Fibroblast of gingiva (primary cell): ENCODE results near the gene ITGB7.
A peak's percentile ranks its signal among the peaks of the same experiment; 100 is the strongest.

Experiments used
- DNase-seq: peaks from one replicate; pipeline ENCODE4 v3.0.0-alpha.2; 2011; ENCODE audit warnings: low read depth

Gene ITGB7, protein sequence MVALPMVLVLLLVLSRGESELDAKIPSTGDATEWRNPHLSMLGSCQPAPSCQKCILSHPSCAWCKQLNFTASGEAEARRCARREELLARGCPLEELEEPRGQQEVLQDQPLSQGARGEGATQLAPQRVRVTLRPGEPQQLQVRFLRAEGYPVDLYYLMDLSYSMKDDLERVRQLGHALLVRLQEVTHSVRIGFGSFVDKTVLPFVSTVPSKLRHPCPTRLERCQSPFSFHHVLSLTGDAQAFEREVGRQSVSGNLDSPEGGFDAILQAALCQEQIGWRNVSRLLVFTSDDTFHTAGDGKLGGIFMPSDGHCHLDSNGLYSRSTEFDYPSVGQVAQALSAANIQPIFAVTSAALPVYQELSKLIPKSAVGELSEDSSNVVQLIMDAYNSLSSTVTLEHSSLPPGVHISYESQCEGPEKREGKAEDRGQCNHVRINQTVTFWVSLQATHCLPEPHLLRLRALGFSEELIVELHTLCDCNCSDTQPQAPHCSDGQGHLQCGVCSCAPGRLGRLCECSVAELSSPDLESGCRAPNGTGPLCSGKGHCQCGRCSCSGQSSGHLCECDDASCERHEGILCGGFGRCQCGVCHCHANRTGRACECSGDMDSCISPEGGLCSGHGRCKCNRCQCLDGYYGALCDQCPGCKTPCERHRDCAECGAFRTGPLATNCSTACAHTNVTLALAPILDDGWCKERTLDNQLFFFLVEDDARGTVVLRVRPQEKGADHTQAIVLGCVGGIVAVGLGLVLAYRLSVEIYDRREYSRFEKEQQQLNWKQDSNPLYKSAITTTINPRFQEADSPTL

DNA sequence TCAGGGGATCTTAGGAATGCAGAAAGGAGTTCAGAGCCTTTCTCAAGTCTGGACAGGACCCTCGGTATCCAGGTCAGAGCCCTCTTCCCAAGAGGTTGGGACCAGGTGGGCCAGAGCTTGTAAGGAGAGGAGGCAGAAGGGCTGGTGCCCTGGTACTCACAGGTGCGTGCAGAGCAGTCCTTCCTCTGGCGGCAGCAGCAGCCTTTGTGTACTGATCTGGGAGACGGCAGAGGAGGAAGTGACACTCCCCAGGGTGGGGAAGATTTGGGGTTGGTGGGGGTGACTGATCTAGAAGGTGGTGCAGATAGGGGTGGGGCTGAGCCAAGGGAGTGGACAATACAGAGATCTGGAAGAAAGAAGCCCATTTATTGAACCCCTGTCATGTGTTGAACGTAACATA, at the start of gene ITGB7:
TSS of gene ITGB7 (minus strand) at position 210 of the 400 bp plus-strand sequence. CDS start 6,808 bp downstream, outside the sequence.
- DNase-seq: no peak

DNA sequence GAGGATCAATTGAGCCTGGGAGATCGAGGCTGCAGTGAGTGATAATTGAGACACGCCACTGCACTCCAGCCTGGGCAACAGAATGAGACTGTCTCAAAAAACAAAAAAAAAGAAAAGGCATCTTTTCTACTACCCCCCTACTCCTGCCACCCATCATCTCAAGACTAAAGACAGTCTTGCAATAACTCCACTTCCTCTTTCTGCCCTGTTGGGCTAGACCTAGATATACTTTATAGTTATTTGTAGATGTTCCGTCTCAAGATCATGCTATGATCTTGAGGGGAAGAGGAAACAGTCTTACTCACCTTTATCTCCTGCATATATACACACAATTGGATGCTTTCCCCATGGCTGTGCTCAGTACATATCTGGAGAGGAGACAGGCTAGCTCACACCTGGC, 48.9 kb upstream of the ITGB7 start:
- DNase-seq: no peak

DNA sequence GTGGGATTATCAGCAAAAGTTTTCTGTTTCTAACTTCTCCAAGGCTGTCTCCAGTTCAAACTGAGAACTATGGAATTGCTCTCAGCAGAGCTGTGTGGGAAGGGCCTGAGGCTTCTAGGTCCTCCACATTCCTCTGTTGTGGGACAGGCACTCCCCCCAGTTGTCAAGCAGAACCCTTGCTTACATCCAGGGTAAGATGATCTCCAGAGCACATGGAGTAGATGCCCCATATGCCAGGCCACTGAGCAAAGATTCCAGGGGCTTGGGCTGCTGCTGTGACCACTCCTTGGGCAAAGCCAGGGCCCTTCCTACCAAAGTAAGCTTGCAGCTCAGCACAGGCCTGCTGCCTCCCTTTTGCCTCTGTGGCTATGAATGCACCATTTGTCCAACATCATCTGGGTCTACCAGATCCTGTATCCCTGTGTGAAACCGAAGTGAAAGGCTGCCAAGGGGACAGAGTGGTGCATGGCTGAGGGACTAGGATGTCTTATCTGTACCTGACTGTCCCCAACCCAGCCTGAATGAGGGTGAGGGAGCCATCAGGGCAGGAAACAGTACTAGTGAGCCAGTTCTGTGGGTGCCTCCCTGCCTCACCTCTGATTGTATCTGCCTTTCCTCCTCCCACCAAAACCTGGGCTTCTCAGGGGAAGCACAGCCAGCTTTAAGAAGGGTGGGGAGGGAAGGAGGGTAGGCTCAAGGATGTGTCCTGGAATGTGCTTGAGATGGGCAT, 47.9 kb upstream of the ITGB7 start:
- no peak for DNase-seq

DNA sequence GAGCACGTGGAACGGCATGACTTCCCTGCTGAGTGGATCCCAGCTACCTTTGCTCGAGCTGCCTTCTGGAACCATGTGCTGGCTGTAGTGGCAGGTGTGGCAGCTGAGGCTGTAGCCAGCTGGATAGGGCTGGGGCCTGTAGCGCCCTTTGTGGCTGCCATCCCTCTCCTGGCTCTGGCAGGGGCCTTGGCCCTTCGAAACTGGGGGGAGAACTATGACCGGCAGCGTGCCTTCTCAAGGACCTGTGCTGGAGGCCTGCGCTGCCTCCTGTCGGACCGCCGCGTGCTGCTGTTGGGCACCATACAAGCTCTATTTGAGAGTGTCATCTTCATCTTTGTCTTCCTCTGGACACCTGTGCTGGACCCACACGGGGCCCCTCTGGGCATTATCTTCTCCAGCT, 46.2 kb upstream of the ITGB7 start:
- no peak for DNase-seq

DNA sequence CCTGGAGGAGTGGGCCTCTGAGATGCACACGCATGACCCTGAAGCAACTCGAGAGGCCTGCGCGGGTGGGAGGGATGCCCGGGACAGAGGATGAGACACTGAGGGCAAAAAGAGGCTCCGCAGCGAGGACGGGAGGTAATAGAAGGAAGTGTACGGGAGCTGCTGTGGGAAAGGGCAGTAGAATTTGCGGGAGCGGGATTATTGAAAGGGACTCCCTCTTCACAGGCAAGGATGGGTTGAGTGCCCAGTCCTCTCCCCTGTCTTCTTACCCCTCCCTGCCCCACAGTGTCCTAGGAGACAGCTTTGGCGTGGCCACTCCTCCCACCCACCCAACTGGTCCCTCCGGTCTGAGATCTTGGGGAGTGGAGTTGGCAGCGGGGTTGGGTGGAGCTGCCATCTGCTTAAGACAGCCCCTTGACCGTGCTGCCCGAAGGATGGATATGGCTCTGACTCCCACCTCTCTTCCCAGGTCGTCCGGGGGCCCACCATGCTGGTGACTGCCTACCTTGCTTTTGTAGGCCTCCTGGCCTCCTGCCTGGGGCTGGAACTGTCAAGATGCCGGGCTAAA, 45.4 kb upstream of the ITGB7 start:
- peak; percentile 26 for DNase-seq

DNA sequence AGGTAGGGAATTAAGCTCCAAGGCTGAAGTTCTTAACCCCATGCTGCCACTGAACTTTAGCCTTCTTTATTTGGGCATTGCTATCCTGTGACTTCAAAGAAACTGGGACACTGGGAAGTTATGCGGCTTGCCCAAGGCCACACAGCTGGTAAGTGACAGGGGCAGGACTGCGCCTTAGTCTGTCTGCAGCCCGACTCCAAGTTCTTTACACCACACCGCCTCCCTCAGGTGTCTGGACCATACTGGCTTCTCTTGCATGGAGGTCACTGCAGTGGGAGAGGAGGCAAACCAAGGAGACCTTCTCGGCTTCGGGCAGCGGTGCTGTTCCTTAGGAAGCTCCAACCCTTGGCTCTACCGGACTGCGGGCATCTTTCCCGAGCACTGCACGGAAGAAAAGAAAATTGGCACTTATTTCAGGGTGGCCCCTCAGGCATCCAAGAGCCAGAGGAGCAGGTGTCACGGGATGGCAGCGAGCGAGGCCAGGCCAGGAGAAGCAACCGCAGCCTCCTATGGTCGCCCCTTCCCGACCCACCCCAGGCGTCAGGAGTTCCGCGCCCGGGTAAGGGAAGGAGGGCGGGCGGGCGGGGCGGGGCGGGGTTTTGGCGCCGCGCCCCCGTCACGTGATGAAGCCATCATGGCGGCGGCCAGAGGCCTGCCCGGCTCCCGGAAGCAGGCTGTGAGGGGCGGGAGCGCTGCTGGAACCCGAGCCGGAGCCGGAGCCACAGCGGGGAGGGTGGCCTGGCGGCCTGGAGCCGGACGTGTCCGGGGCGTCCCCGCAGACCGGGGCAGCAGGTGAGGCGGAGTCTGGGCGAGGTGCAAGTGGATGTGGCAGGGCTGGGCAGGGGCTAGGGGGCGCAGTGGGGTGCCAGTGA, 44.7 kb upstream of the ITGB7 start:
- DNase-seq: peak; percentile 69

DNA sequence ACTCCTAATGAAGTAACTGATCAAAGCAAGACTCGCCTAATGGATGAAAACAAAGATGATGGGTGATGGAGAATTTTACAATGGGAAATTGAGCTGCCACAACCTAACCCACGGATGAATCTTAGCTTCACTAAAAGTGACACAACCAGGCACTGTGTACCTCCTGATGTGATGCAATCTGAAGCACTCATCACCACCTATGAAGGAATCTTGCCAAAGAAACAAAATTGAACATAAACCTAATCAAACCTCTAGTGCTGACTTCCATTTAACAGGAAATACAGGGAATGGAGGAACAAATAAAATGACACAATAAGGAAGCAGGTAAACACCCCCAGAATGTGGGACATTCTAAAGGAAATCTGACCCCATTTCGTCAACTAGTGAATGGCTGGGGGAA, 38.2 kb upstream of the ITGB7 start:
- DNase-seq: no peak

DNA sequence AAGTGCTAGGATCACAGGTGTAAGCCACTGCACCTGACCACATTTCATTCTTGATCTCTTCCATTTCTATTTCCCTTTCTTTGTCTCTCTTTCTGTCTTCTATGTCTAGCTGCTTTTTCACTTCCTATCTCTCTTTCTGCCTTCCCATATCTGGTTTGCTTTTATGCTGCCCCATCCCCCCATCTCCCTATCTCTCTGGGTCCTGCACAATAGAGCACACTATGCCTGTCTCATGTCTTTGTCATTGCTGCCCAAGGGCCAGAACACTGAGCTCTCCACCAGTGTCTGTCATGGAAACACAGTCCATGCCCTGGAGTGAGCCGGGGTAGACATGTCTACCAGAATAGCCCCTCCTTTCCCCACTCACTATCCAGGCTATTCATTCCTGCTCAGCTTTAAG, 37.3 kb upstream of the ITGB7 start:
- DNase-seq: no peak

DNA sequence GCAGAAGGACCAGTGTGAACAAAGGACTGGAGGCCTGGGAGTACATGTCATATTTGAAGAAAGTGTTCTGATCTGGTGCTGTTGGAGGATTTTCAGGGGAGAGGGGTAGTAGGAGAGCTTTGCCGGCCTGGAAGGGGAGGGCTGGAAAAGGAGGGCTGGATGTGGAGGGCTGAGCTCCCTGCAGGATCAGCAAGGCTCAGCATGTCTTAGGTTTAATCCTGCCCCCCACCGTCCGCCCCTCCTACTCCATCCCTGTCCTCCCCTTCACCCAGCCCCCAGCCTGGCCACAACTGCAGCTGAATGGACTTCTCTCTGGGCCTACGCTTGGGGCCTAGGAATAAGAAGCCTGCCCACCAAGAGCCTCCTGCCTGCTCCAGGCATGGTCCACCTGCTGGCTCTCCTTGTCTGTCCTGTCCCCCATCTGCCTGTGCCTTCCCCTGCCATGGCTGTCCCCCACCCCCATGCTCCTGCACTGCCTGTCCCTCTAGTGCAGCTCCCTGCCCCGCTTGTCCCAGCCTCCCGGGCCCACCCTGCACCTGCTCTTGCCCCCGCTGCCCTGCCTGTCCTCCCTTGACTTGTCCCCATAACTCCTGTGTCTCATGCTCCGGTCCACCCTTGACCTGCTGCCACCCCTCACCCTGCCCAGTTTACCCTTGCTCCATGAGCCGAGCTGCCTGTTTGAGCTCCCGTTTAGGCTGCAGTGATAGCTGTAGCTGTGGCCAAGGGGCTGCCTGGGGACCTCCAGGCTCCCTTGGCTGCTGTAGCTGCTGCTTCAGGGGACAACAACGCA, 34.8 kb upstream of the ITGB7 start:
- DNase-seq: no peak

DNA sequence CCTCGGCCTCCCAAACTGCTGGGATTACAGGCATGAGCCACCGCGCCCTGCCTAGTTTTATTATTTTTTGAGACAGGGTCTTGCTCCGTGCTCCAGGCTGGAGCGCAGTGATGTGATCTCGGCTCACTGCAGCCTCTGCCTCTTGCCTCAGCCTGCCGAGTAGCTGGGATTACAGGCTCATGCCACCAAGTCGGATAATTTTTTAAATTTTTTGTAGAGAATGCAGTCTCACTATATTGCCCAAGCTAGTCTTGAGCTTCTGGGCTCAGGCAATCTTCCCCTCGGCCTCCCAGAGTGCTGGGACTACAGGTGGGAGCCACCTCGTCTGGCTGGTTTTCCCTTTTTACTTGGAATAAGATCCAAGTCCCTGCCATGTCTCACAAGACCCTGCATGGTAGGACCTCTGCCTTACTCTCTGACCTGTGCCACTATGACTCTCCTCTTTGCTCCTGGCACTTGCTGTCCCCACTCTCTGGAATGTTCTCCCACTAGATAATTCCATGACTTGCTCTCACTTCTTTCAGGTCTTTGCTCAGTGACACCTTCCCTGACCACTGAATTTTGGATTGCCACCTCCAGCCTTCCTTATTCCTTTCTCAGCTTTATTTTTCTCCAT, 32.7 kb upstream of the ITGB7 start:
- no peak for DNase-seq

DNA sequence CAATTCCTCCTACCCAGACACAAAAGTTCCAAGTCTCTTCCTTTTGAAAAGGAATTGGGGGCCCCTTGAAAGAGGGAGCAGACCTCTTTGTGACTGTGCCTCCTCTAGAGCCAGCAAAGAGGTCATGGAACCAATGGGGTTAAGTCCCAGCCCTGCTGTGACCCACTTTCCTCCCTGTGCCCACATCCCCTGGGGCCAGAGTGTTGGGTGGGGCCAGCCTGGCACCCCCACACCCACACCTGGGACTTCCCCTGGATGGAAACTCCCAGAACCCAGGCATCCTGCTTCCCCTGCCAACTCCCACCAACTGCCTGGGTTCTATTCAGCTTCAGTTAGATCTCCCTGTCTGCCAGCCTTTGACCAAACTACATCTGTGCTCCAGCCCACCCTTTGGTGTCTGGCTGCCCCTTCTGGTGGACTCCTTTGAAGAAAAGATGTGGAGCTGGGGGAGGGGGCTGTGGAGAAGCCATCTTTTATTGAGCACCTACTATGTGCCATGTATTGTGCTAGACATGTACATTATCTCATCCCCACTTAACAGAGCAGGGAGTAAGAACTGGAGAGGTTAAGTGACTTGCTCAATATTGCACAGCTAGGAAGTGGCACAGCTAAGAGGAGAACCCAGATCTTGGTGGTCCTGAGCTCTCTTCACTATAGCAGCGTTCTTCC, 29.5 kb upstream of the ITGB7 start:
- no peak for DNase-seq

DNA sequence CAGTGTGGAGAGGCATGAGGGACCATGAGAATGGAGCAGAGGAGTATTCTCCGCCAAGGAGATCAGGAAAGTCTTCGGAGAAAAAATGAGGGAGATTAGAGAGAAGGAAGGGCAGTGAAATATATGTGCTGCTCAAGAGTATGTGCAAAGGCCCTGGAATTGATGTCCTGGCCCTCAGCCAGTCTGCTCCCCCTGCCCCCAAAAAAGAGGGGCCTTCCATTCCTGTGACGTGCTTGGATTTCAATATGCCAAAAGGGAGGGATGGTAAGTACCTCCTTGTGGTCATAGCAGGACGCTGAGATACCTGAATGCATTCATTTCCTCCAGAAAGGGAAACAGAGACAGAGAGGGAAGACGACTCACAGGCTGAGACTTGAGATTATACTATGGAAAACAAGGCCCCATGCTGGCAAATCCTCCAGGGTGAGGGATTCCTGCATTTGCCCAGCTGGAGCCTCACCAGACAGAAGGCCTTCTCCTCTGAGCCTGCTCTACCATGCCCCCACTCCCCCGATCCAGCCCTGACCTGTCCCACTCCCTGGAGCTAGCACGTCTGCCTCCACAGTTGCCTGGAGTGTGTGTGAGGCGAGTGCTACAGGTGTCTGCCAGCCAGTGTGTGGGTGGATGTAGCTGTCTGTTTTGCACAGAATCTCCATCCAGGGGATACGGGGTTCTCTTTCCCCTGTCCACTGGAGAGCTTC, 28.8 kb upstream of the ITGB7 start:
- DNase-seq: no peak

DNA sequence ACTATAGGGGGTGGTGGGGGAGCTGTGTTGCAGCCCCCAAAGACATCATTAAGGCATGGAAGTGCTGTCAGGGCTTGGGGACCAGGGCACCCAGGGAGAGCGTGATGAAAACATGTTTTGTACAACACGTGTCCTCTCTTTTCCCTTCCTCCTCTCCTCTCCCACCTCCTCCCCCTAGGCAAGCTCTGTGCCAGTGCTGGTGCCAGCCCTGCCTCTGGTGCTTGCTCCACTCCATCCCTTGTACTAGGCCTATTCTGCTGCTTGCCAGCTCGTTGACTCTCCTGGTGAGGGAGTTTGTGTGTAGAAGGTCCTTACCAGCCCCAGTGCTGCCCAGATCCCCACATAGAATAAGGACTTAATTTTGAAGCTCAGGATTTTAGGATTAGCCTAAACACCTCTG, 28.1 kb upstream of the ITGB7 start:
- no peak for DNase-seq

DNA sequence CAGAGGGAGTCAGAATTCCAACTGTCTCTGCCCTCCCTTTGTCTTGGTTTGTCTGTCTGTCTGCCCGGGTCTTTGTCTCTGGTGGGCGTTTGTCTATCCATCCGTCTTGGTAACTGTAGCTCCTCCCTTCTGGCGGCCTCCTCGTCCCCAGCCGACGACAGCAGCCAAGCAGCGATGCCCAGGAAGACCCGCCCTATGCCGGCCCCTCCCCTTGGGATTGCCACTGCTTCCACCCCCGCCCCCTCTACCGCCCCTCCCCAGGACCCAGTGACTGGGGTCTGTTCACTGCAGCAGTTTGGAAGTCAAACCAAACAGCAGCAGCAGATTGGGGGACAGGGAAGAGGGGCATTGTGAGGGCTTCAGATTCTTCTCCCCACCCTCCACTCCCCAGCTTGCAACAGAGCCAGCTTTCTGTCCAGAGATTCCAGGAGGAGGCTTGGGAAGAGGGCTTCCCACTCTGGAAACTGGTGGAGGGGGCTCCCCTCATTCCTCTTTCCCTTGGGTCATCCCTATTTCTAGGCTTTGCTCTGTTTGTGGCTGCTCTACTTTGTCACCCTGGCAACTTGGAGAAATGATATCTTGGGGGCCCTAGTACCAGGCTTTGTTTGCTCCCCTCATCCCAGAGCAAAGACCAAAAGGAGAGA, 27.3 kb upstream of the ITGB7 start:
- DNase-seq: no peak

DNA sequence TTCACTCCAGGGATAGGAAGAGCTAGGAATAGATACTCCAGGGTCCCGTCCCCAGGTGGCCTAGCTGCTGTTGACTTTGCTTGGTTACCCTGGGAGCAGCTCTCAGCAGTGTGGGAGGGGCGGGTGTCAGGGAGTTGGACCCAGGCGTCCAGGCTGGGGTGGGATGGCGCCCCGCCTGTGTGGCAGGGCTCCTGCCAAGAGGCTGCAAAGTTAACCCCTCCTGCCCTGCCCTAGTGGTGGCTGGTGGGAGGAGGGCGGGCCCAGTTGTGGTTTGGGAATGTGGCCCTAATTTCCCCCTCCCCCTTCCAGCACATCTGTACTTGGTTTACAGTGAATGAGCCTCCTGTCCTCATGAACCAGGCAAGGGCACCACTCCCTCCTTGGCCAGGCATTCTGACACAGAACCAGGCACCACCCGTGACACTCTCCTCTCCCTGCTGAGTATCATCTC, 26.6 kb upstream of the ITGB7 start:
- peak; percentile 27 for DNase-seq

DNA sequence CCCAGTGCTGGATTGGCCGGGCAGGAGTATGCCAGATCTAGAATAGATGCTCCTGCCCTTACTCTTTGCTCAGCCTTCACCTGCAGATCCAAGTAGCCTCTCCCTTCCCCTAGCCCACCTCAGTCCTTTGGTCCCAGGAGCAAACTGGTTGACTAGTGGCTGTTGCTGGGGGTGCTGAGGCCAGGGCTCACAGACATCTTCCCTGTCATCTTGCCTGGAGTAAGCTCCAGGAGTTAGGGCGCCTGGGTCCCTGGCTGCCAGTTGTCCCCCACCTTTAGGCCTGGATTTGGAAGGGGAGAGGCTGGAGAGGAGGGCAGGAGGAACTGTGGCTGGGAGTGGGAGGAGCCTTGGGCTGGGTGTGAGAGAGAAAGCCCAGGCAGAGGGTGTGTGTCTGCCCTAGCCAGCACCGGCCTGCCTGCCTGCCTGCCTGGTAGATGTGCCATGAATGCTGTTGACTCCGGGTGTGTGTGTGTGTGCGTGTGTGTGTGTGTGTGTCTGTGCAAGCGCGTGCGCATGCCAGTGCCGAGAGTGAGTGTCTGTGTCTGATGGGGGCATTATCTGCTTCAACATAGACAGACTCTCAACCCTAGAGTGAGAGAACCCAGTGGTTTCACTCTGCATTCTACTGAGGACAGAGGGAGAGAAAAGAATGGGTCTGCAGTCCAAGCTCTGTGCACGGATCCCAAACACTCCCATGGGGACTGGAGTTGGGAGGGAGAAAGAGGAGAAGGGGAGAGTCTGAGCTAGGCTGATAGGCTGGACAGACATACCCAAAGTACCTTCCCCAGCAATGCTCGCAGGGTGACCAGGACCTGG, 25.8 kb upstream of the ITGB7 start:
- DNase-seq: no peak

DNA sequence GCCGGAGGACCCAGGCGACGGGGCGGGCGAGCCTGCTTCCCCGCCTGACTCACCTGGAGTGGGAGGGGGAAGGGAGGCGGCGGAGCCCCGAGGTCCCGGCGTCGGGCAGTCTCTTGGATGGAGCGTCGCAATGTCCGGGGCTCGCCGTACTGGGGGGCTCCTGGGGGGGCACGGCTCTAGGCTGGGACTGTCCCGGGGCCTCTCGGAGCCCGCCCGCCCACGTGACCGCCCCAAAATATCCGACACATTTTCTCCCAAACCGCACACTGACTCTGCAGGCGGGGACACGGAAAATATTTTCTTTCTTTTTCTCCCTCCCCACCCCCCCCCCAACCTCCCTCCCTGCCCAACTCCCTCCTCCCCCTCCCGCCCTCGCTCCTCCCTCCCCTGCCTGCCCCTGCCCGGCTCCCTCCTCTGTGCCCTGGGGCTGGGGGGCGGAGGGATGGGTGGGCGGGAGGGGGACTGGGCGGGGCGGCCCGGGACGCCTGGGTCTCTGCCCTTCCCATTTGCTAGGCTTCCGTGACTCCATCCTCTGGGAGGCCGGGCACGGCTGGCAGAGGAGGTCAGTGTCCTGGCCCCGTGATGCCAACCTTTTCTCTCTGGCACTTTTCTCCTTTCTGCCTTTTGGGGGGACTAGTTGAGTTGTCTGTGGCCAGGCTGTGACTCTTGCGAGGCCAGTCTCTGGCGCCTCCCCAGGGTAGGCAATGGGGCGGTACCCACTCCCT, 25.0 kb upstream of the ITGB7 start, which contains the start of gene RARG:
TSS of gene RARG (minus strand) at position 289 of the 725 bp plus-strand sequence. CDS start 4,664 bp downstream, outside the sequence.
- DNase-seq: peak; percentile 84
